Jurkat, Clone E6-1 (cell line): ENCODE results near the gene CDK12.
"Not testable (repeated sequence)": the region's sequence is repeated elsewhere in the genome, so short reads cannot be mapped to it uniquely, and the experiment has no call there.

Experiments
- DNase-seq: peaks from one replicate; pipeline ENCODE4 v3.0.0-alpha.2; 2011; ENCODE audit warnings: low read depth, low spot score
- H3K4me3 ChIP-seq: 2 replicates; pipeline ENCODE4 v1.5.1; 2011; ENCODE audit warnings: mild to moderate bottlenecking, low read length, control low read depth, moderate library complexity

The CDK12 gene

DNA sequence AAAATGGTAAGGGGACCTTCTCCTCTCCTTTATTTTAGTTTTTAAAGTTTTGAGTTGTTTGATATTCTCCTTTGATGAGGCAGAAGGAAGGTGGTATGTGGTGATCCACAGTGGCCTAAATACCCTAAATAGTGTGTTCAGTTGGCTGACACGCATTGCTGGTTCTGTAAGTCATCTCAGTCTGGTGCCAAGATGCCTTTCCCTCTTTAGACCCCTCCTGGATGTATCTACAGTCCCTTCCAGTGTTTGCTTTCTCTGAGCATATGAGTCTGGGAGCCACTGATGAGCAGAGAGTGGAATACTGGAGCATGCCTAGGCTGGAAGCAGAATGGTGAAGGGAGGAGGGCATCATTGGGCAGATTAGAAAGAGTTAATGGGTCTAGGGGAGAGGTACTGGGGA, 81.9 kb downstream of the CDK12 start:
- no peak overlapping the region for H3K4me3 ChIP-seq
- DNase-seq = no peak

DNA sequence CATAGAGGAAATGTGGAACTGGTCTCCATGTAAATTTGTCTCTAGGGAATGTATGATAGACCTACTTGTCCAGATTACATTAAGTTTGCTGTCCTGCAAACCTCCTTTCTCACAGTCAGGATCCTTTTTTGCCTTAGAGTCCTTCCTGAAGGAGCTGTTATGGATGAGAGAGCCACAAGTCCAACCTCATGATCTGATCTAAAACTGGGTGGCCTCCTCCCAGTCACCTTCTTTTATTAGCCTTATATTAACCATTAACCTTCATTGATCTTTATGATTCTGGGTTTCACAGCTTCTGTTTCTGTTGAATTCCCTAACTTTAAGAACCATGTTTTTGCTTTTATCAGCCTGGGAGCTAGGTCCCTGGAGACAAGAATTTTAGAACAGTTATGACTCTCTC, 82.4 kb downstream of the CDK12 start:
- H3K4me3 ChIP-seq = no peak overlapping the region
- DNase-seq = no peak

GRCh38 chr17:39544361-39544760, 83.1 kb downstream of the CDK12 start:
- DNase-seq = not testable (repeated sequence)

DNA sequence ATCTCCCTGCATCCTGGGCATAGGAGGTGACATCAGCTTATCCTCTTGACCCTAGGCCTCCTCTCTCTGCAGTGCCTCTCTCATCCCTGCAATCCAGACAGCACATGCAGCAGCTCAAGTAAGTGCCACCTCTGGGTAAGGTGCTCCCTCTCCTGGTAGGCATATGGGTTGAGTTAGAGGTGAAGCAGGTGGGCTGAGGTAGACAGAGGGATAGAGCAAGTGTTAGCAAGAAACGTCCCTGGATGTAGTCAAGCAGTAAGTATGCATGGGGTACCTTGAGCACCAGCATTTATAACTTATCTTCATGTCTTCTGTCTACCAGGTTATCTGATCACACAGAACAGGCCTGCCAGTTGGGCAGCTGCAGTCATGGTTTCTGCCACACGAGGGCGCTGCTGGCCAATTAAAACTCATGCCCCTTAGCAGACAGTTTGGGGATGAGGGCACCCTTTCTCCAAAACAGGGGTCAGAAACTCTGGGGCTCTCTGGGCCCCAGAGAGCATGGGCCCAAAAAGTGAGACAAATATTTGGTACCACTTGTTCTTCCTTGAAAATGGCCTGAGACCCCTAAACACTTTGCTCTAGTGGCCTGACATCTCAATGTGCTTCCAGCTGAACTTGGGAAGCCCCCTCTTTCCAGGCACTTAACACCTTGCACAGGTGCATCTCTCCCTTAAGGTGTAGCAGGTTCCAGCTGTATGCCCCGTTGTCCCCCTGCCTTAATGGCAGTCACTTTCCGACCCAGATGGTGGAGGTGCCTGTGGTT, 86.6 kb downstream of the CDK12 start:
- H3K4me3 ChIP-seq = no peak overlapping the region
- DNase-seq = peak; percentile 31

More at GRCh38 chr17:39544361-39544760, 83.1 kb downstream of the CDK12 start:
- not testable (repeated sequence) for H3K4me3 ChIP-seq

- no peak for DNase-seq
- H3K4me3 ChIP-seq = no peak overlapping the region
These were observed 87.4 kb downstream of the CDK12 start for GRCh38 chr17:39548494-39549225.

DNA sequence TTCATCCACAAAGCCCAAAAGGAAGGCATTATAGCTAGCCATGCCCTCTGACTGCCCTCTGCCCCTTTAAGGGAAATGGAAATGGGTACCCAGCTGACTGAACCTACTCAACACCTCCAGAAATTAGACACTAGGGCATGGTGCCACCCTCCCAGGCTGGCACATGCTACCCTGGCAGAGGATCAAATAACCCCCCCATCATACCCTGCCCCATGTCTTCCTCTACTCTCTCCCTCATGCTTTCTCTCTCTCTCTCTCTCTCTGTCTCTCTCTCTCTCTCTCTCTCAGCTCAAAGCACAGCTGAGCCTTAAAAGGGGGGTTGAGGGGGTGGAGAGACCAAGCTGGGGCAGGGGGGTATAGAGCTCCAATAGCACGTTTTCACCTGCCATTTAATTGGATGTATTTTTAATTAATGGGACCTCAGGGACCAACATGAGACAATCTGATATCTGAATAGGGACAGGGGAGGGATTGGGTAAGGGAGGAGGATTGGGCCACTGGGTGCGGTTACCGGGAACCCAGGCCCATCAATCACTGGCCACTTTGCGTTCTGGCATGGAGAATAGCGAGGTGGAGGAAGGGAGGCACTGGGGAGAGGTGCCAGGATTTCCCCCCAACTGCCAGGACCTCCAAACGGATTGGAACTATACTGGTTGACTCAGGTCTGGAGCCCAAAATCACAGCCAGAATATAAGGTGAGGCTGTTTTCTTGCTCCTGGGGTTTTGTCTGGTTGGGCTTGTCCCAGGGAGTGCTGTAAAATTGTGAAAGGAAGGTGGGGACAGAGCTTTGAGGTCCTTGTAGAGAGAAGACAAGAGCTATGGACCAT, 88.7 kb downstream of the CDK12 start:
- DNase-seq = no peak
- no peak overlapping the region for H3K4me3 ChIP-seq

DNA sequence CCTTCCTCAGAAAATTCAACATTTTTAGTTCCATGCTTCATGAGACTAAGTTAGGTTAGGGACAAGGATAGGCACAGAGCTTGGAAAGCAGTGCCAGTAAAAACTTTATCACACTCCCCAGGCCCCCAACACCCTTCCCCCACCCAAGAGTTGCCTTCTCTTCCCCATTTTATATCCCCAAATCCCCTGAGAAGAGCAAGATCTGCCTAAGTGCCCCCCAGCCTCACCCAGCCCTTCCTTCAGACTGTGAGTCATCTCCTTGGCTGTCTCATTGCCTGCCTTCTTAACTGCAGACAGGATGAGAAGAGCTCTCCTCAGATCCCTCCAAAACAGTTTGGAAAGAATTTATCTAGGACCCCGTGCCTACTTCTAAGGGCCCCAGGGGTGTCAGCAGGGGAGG, 90.6 kb downstream of the CDK12 start:
- no peak overlapping the region for H3K4me3 ChIP-seq
- no peak for DNase-seq

DNA sequence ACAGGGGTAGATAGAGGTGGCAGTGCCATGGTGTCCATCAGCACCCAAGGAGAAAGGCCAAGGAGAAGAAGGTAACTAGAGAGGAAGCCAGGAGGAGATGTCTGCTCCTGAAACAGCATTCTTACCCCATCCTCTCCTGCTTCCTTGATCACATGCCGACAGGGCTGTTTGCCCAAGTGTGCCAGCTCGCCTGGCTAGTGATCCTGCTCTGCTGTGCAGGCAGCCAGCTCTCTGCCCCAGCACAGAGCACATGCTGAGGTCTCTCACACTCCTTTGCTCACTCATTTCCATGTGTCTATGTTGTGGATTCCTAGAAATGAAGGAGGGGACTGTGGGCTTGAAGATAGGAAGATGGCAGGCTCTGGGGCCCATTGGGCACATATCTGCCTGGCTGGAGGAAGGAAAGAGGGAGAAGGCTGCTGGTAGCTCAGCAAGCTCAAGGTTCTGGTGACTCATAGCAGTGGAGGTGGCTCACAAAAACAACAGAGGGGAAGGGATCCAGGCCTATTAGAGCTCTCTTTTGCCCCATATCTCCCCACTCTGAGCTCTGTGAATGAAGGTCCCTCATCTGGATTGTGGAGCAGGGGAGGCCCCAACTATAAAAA, 92.2 kb downstream of the CDK12 start:
- DNase-seq = no peak
- H3K4me3 ChIP-seq = no peak overlapping the region

DNA sequence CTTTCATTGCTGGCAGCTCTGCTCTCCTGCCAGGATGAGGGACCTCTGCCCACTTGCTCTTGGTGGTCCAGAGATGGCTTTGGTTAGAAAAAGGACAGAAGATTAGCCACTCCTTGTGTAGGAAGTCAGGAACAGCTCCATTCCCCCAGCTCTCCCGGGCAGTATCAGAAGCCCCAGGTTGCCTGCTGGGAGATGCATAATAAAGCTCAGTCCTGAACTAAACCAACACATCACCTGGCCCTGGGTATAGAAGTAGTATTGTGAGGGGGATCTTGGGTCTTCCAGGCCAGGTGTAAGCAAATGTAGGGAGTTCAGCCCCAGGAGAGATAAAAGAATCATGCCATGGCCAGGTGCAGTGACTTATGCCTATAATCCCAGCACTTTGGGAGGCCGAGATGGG, 94.1 kb downstream of the CDK12 start:
- DNase-seq = no peak
- H3K4me3 ChIP-seq = no peak overlapping the region

GRCh38 chr17:39556423-39556822, 95.1 kb downstream of the CDK12 start:
- DNase-seq = no peak
- no peak overlapping the region for H3K4me3 ChIP-seq

- DNase-seq = no peak
- no peak overlapping the region for H3K4me3 ChIP-seq
These were observed 101.1 kb downstream of the CDK12 start for GRCh38 chr17:39562395-39562794.

GRCh38 chr17:39562976-39563375, 101.7 kb downstream of the CDK12 start:
- DNase-seq = no peak
- H3K4me3 ChIP-seq = no peak overlapping the region

DNA sequence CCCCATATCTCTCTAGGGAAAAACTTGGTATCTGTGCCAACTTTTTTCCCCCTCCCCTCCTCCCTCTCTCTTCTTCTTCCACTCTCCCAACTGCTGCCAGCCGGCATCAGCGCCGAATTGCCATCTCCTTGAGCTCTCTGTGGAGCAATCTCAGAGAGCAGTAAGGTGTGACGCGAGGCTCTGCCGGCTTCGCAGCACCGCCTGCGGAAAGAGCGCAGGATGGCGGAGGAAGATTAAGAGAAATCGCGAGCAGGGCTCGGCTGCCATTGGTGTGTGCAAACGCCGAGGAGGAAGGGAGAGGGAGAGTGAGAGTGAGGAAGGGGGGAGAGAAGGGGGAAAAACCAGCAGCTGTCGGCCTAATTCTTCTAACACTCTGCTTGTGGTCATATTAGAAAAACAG, 102.2 kb downstream of the CDK12 start:
- DNase-seq = no peak
- H3K4me3 ChIP-seq = no peak overlapping the region

DNA sequence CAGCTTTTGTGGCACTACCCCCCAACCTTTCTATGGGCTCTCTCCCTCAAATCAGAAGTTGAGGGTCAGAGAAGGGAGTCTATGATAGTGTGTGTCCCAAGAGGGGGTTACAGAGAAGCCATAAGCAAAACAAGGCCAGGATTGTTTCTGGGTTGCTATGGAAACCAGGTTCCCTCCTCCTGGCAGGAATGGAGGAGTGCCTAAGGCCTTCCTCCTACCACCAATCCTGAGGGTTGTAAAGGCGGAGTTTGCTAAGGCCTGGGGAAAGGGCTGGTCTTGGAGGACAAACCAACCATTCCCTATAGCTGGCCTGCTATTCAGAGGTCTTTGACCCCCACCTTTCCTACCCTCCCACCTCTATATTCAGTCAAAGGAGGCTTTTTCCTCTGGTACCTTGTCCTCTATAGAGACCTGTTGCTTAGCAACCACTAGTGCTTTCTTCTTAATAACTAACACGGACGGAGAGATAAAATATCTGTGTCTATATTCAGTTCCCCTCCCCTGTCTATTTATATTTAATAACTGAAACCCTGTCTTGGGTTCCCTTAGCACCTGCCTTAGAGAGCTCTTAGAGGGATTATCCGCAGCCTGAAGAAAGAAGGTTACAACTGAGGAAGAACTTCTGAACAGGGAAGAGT, 103.0 kb downstream of the CDK12 start:
- no peak overlapping the region for H3K4me3 ChIP-seq
- no peak for DNase-seq

DNA sequence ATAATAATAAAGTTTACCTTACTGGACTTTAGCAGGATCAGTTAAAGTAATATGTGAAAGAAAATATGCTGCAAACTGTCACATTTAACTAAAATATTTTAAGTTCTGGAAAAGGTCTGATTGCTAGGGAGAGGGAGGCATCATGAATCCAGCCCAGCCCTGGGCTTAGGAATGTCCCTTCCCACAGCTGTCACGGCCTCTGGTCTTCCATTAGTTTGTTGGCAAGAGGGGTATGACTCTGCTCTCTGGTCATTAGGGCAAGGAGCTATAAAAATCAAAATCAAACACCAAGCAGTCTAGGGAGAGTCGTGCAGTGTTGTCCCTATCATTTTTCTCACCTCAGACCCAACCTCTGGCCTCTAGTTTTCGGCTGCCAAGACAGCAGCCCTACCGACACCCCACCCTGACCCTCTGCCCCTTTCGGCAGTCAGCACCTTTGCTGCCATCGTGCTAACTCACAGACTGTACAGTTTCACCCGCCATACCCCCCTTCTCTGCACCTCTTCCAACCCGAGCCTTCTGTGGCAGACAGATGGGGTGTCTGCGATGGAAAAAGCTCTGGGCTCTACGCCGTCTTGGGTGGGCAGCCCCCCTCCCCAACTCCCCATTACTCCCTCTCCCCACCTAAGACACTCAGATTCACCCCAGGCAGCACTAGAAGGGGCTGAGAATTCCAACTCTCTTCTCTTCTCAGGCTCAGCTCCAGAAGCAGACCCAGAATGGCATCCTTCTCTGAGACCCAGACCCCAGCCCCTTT, 105.0 kb downstream of the CDK12 start:
- no peak for DNase-seq
- H3K4me3 ChIP-seq = no peak overlapping the region

- H3K4me3 ChIP-seq = no peak overlapping the region
- DNase-seq = no peak
These were observed 107.4 kb downstream of the CDK12 start for GRCh38 chr17:39568702-39569101.

DNA sequence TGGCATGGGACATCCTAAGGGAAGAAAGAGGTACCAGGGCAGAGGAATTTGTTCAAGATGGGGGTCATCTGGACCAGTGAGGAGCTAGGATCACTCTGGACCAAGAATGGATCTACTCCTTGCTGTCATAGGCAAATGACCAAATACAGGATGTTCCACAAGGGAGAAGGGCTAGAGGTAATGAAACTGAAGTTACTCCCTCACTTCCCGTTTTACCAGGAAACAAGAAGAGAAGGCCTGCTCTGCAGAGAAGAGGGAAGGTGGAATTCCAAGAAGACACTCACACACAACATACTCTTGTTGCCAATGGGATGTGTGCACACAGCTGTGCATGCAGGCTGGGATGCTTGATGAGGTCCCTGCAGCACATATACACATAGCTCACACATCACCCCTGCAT, 107.8 kb downstream of the CDK12 start:
- H3K4me3 ChIP-seq = no peak overlapping the region
- no peak for DNase-seq

DNA sequence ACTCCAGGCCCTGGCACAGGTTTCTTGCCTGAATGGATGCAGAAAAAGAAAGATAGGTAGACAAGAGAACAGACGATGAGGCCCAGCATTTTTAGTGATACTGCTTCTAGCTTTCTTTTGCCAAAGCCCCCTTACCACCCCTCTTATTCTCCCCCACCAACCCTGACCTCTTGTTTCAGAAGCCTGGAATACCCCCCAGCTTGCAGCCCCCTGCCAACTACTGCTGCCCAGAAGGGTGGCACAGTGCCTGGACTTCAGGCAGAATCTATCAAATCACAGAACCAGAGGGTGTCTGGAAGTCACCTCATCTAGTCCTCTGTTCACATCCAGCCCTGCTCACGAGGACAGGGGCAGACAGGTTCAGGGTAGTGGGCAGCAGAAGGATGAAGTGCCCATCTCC, 110.8 kb downstream of the CDK12 start:
- no peak overlapping the region for H3K4me3 ChIP-seq
- no peak for DNase-seq
